Stimulated activated CD4-positive, alpha-beta T cell treated with anti-CD3 and anti-CD28 coated beads, Interleukin-12 subunit alpha, Interleukin-12 subunit beta, amount 100 ng/mL, for 4 hours (primary cell): ENCODE data around the gene SOX4.
"Not testable (repeated sequence)": the region's sequence is repeated elsewhere in the genome, so short reads cannot be mapped to it uniquely, and the experiment has no call there.

Source experiments
- DNase-seq: peaks from one replicate; pipeline ENCODE4 v3.0.0-alpha.2; 2020

Gene SOX4

GRCh38 chr6:21593412-21593926 is at the start of gene SOX4:
SOX4 (plus strand) TSS chr6:21593751; CDS start chr6:21594535, 784 bp downstream.
- DNase-seq: peak; percentile 45

GRCh38 chr6:21552286-21552685 is 41.3 kb upstream of the SOX4 start:
- not testable (repeated sequence) for DNase-seq

- DNase-seq: no peak
These were observed 39.3 kb upstream of the SOX4 start for GRCh38 chr6:21554286-21554685.

- no peak for DNase-seq
These were observed 38.4 kb upstream of the SOX4 start for GRCh38 chr6:21555197-21555596.

GRCh38 chr6:21556511-21556910 is 37.0 kb upstream of the SOX4 start:
- no peak for DNase-seq

- no peak for DNase-seq
These were observed 36.4 kb upstream of the SOX4 start for GRCh38 chr6:21556968-21557721.

- DNase-seq: no peak
These were observed 34.3 kb upstream of the SOX4 start for GRCh38 chr6:21559238-21559637.

GRCh38 chr6:21560249-21560648 is 33.3 kb upstream of the SOX4 start:
- DNase-seq: no peak

- DNase-seq: no peak
These were observed 28.1 kb upstream of the SOX4 start for GRCh38 chr6:21565431-21565830.

- no peak for DNase-seq
These were observed 15.0 kb upstream of the SOX4 start for GRCh38 chr6:21578523-21578922.

GRCh38 chr6:21582651-21583050 is 10.9 kb upstream of the SOX4 start:
- no peak for DNase-seq

- DNase-seq: no peak
These were observed 7.3 kb upstream of the SOX4 start for GRCh38 chr6:21586300-21586699.

- no peak for DNase-seq
These were observed 6.8 kb upstream of the SOX4 start for GRCh38 chr6:21586740-21587178.

GRCh38 chr6:21587179-21587960 is 6.2 kb upstream of the SOX4 start:
- peak; percentile 13 for DNase-seq

GRCh38 chr6:21587961-21588480 is 5.5 kb upstream of the SOX4 start:
- DNase-seq: peak; percentile 18

GRCh38 chr6:21588481-21589351 is 4.8 kb upstream of the SOX4 start:
- peak; percentile 19 for DNase-seq

- peak; percentile 81 for DNase-seq
These were observed 3.9 kb upstream of the SOX4 start for GRCh38 chr6:21589352-21590345.

- no peak for DNase-seq
These were observed 3.2 kb upstream of the SOX4 start for GRCh38 chr6:21590346-21590745.

- DNase-seq: no peak
These were observed 2.1 kb upstream of the SOX4 start for GRCh38 chr6:21591446-21591845.

- no peak for DNase-seq
These were observed 598 bp upstream of the SOX4 start for GRCh38 chr6:21592953-21593352.

- DNase-seq: peak; percentile 4
These were observed 420 bp downstream of the SOX4 start for GRCh38 chr6:21593927-21594415.
